GM12801 (cell line): ENCODE measurements around the gene DOHH.

Experiments used
- TF ChIP-seq, protein P1 (sequence below): IDR thresholded peaks from one replicate; pipeline ENCODE4 v1.5.1; 2011; ENCODE audit warnings: control low read depth; ENCODE audit not compliant: insufficient read length; ENCODE audit errors: extremely low read depth

Gene DOHH

DNA sequence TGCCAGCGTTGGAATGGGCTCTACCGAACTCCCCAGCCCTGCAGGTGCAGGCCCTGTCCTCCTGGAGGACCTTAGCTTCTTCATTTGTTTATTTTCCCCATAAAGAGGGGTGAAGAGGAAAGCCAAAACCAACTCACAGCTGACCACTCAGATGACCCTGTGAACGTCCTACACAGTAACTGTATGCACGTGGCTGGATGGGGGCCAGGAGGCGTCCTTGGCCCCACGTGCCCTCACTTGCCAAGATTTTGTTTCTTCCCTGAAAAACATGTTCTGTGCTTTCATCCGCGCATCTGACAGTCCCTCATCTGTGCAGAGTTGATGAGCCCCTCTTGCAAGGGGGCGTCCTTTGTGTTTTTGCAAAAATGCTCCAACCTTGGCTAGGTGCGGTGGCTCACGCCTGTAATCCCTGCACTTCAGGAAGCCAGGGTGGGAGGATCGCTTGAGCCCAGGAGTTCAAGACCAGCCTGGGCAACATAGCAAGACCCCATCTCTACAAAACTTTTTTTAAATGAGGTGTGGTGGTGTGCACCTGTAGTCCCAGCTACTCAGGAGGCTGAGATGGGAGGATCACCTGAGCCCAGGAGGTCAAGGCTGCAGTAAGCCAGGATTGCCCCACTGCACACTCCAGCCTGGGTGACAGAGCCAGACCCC, 33.2 kb upstream of the DOHH start:
- TF ChIP-seq, protein P1, sequence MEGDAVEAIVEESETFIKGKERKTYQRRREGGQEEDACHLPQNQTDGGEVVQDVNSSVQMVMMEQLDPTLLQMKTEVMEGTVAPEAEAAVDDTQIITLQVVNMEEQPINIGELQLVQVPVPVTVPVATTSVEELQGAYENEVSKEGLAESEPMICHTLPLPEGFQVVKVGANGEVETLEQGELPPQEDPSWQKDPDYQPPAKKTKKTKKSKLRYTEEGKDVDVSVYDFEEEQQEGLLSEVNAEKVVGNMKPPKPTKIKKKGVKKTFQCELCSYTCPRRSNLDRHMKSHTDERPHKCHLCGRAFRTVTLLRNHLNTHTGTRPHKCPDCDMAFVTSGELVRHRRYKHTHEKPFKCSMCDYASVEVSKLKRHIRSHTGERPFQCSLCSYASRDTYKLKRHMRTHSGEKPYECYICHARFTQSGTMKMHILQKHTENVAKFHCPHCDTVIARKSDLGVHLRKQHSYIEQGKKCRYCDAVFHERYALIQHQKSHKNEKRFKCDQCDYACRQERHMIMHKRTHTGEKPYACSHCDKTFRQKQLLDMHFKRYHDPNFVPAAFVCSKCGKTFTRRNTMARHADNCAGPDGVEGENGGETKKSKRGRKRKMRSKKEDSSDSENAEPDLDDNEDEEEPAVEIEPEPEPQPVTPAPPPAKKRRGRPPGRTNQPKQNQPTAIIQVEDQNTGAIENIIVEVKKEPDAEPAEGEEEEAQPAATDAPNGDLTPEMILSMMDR = no peak

DNA sequence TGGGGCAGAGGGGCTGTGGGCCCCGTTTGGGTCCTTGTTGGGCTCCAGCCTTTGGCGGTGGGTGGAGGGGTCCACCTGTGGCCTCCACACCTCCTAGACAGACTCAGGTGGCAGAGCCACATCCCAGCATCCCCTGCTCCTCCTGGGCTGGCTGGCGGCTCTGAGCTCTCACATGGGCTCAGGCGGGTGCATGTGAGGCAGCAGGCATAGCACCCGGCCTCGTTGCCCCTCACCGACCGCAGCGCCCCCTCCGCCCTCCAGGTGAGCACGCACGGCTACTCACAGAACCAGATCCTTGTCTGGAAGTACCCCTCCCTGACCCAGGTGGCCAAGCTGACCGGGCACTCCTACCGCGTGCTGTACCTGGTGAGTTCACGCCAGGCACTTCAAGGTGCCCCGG, 32.6 kb upstream of the DOHH start:
- TF ChIP-seq, protein P1 = no peak

GRCh38 chr19:3532154-3532786, 31.8 kb upstream of the DOHH start:
- TF ChIP-seq, protein P1 = no peak

DNA sequence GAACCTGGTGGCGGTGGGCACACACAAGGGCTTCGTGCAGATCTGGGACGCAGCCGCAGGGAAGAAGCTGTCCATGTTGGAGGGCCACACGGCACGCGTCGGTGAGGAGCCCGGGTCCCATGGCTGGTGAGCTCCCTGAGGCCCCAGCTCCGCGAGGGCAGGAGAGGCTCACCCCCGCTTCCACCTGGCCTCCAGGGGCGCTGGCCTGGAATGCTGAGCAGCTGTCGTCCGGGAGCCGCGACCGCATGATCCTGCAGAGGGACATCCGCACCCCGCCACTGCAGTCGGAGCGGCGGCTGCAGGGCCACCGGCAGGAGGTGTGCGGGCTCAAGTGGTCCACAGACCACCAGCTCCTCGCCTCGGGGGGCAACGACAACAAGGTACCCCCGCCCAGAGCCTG, 31.2 kb upstream of the DOHH start:
- TF ChIP-seq, protein P1 = no peak

DNA sequence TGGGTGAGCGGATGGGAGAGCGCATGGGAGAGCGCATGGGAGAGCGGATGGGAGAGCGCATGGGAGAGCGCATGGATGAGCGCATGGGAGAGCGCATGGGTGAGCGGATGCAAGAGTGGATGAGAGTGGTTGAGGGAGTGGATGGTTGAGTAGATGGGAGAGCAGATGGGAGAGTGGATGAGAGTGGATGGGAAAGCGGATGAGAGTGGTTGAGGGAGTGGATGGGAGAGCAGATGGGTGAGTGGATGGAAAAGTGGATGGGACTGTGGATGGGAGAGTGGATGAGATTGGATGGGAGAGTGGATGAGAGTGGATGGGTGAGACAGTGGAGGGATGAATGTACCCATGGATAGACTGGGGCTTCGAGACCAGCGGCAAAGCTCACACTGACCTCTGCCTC, 29.9 kb upstream of the DOHH start:
- TF ChIP-seq, protein P1 = no peak

- TF ChIP-seq, protein P1 = no peak
Measured at GRCh38 chr19:3528539-3529211, 28.2 kb upstream of the DOHH start.

DNA sequence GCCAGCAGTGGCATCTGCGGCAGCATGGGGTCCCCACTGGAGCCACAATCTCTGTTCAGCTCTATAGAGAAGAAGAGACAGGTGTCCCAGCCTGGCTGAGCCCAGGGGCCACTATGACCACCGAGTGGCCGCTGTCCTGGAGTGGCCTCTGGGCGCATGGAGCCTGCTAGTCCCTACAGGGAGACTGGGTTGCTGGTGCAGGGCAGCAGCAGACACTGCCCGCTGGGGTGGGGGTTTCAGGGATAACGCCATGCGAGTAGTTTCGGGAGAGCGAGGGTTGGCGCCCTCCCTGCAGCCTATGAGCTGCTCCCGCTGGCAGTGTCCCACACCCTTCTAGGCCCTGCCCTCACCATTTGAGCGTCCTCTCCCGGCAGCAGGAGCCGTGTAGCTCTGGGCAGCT, 27.6 kb upstream of the DOHH start:
- TF ChIP-seq, protein P1 = no peak
